Spleen (tissue), 11 donors: ENCODE measurements around the gene ADARB1. TPM values are rescaled to one million over a fixed set of nuclear protein-coding genes. Genes with fewer than 3 reads are reported as not detected.

Experiments
- DNase-seq: peaks from one replicate; pipeline ENCODE4 v3.0.0-alpha.2; 2020
- H3K27ac ChIP-seq, 8 donors: fragments of 200-600 bp; sonication (generic) in 7 of 8; 1 replicate in 4 of 8; 2 replicates in 4 of 8; pipeline versions ENCODE4 v1.5.0 to v1.8.0; 2016 to 2021; ENCODE audit warnings: inconsistent platforms in 4 of 8, mild to moderate bottlenecking in 4 of 8, moderate library complexity in 1 of 8
- H3K27me3 ChIP-seq, 7 donors: fragments of 200-600 bp; sonication (generic) in 6 of 7; replicated peaks in 1 of 7; 1 replicate in 4 of 7; 2 replicates in 3 of 7; pipeline versions ENCODE4 v1.5.0 to v1.8.0; 2016 to 2021; ENCODE audit warnings: inconsistent platforms in 3 of 7, mild to moderate bottlenecking in 1 of 7
- H3K36me3 ChIP-seq, 6 donors: fragments of 200-600 bp; sonication (generic) in 5 of 6; 1 replicate in 4 of 6; 2 replicates in 2 of 6; pipeline versions ENCODE4 v1.5.0 to v1.8.0; 2016 to 2021; ENCODE audit warnings: inconsistent platforms in 2 of 6
- H3K4me1 ChIP-seq, 6 donors: fragments of 200-600 bp; sonication (generic) in 5 of 6; 1 replicate in 3 of 6; 2 replicates in 3 of 6; pipeline versions ENCODE4 v1.5.0 to v1.8.0; 2016 to 2021; ENCODE audit warnings: inconsistent platforms in 3 of 6
- H3K4me3 ChIP-seq, 8 donors: fragments of 200-600 bp; sonication (generic) in 7 of 8; 1 replicate in 4 of 8; 2 replicates in 4 of 8; pipeline versions ENCODE4 v1.5.0 to v1.8.0; 2016 to 2021; ENCODE audit warnings: inconsistent platforms in 4 of 8, mild to moderate bottlenecking in 4 of 8, moderate library complexity in 2 of 8
- H3K9me3 ChIP-seq, 8 donors: fragments of 200-600 bp; sonication (generic) in 7 of 8; 1 replicate in 4 of 8; 2 replicates in 4 of 8; pipeline versions ENCODE4 v1.5.0 to v1.8.0; 2016 to 2021; ENCODE audit warnings: inconsistent platforms in 4 of 8
- POLR2A ChIP-seq, 3 donors: fragments of 450-650 bp; IDR thresholded peaks; one replicate each; pipeline ENCODE4 v1.5.1; 2017; ENCODE audit warnings: antibody characterized with exemption in 3 of 3, mild to moderate bottlenecking in 1 of 3
- POLR2AphosphoS5 ChIP-seq, 3 donors: sonication (generic); formaldehyde crosslinking; IDR thresholded peaks; one replicate each; pipeline ENCODE4 v1.5.1; 2017; ENCODE audit warnings: antibody characterized with exemption in 3 of 3
- WGBS, 5 donors: extraction: QIAGEN DNeasy Blood & Tissue Kit in 3 of 5; methylation state at CpG; one replicate each; pipeline versions ENCODE4 v1.1.5 to v1.1.7; 2013 to 2018; 5-methylcytosine and 5-hydroxymethylcytosine counted together
- intact Hi-C: fragments of 100-400 bp; cut with DNase I; formaldehyde crosslinking; loops from one replicate; pipeline ENCODE4 v1.15.0; 2023; ENCODE audit warnings: low total_unique reads
- polyA plus RNA-seq, 3 donors: library from polyadenylated mRNA; stranded (reverse); fragments of 200-250 nt; gene quantifications; one replicate each; pipeline ENCODE4 v1.2.1, GENCODE V29; 2013
- total RNA-seq, 7 donors: library from RNA; depleted of rRNA in 3 of 7; stranded (reverse); fragments of >200 nt in 3 of 7; fragmentation: NEBNext Ultra II Directional in 4 of 7; extraction: Animal tissue kit (Norgen Biotek cat#: 25700) in 4 of 7; gene quantifications; one replicate each; pipeline versions ENCODE4 v1.1.0 to v1.2.1, GENCODE V29; 2016 to 2021
- TF ChIP-seq, protein P1 (sequence below), 11 experiments: fragments of 200-600 bp in 7 of 11; fragments of 450-650 bp in 4 of 11; sonication (generic) in 4 of 11; IDR thresholded peaks in 8 of 11; conservative IDR thresholded peaks in 3 of 11; 1 replicate in 7 of 11; 2 replicates in 4 of 11; pipeline versions ENCODE4 v1.4.0 to v1.8.0; 2016 to 2021; ENCODE audit warnings: antibody characterized with exemption in 11 of 11, inconsistent platforms in 4 of 11, mild to moderate bottlenecking in 1 of 11
- donor health status: healthy with polysubstance abuse.
- donor health status: DM: no; HTN: no; CAD: no; lungs with moderate emphysema.
- donor health status: DM: no; HTN: no; CAD: no.
- donor health status: Bipolar disorder and iron deficiency.
- donor health status: healthy.
- donor health status: DM: no; HTN: no; CAD: no.
- donor health status: DM: yes; HTN: yes; CAD: no.

ADARB1 gene
- total and polyA plus RNA-seq, 10 donors, result 9.1 to 50.8 (median 29.0) TPM

- no peak for TF ChIP-seq POLR2A (IDR thresholded peaks at IDR 0.05)
- TF ChIP-seq, protein P1, sequence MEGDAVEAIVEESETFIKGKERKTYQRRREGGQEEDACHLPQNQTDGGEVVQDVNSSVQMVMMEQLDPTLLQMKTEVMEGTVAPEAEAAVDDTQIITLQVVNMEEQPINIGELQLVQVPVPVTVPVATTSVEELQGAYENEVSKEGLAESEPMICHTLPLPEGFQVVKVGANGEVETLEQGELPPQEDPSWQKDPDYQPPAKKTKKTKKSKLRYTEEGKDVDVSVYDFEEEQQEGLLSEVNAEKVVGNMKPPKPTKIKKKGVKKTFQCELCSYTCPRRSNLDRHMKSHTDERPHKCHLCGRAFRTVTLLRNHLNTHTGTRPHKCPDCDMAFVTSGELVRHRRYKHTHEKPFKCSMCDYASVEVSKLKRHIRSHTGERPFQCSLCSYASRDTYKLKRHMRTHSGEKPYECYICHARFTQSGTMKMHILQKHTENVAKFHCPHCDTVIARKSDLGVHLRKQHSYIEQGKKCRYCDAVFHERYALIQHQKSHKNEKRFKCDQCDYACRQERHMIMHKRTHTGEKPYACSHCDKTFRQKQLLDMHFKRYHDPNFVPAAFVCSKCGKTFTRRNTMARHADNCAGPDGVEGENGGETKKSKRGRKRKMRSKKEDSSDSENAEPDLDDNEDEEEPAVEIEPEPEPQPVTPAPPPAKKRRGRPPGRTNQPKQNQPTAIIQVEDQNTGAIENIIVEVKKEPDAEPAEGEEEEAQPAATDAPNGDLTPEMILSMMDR (IDR thresholded peaks at IDR 0.05 in 8 of 11, conservative IDR thresholded peaks at IDR 0.05 in 3 of 11), result no peak
- no peak for TF ChIP-seq POLR2AphosphoS5 (IDR thresholded peaks at IDR 0.05)
- intact Hi-C loops, result no loop called here
- 38 to 47% (median 42%) methylated on average over 10 of the region's 10 CpGs for WGBS, 5 donors
- peak overlapping the region in 1 of 8 donors; percentile 52 for H3K27ac ChIP-seq
- no peaks in the 10 kb centered on the region for H3K27me3 ChIP-seq
- H3K9me3 ChIP-seq, result no peaks in the 10 kb centered on the region
- H3K4me3 ChIP-seq, result peak overlapping the region in 1 of 8 donors; percentile 4
- H3K36me3 ChIP-seq, result no peaks in the 10 kb centered on the region
- peaks cover 22 to 99% (median 55%) of the 10 kb centered on the region in 6 donors for H3K4me1 ChIP-seq
- no peak for DNase-seq
Observed at GRCh38 chr21:45087022-45087823, 12.8 kb downstream of the ADARB1 start.

DNA sequence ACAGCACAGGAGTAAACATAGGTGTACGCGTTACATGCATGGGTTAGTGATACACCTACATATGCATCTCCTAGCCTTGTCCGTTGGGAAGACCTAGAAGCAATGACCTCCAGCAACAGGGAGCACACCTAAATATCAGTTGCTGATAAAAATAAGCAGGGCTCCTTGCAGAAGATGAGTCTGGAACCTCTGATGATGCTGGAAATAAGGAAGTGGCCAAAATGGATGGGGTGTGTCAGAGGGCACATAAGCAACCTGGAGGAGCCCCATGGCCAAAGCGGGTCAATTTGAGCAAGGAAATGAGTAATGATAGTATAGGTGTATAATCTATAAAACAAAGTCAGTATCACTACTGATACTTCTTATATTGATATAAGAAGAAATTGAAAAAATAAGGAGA lies 13.7 kb downstream of the ADARB1 start:
- no peaks in the 10 kb centered on the region for H3K27me3 ChIP-seq
- intact Hi-C loops, result no loop called here
- peak overlapping the region in 1 of 8 donors; percentile 52 for H3K27ac ChIP-seq
- no peak overlapping the region for H3K4me3 ChIP-seq
- H3K4me1 ChIP-seq, result peaks cover 26 to 99% (median 63%) of the 10 kb centered on the region in 6 donors
- H3K9me3 ChIP-seq, result no peaks in the 10 kb centered on the region
- no peak for DNase-seq
- TF ChIP-seq POLR2A (IDR thresholded peaks at IDR 0.05) (no peak), POLR2AphosphoS5 (IDR thresholded peaks at IDR 0.05) (no peak)
- TF ChIP-seq, protein P1 (IDR thresholded peaks at IDR 0.05 in 8 of 11, conservative IDR thresholded peaks at IDR 0.05 in 3 of 11), result no peak
- 93 to 97% (median 96%) methylated on average over 4 of the region's 4 CpGs for WGBS, 5 donors
- no peaks in the 10 kb centered on the region for H3K36me3 ChIP-seq

DNA sequence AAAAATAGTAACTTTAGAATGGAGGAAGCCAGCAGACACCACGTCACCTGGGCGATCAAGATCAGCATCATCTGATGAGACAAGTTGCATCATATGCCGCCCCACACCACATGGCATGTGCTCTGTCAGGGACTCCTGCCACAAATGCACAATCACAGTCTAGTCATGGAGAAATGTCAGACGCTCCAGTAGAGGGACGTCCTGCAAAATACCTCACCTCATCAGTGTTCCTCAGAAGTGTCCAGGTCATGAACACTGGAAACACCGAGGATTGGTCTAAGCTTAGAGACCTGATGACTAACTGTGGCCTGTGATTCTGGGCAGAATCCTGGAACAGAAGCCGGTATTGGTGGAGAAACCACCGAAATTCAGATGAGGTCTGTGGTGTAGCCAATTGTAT lies 14.3 kb downstream of the ADARB1 start:
- peaks cover 27 to 99% (median 67%) of the 10 kb centered on the region in 6 donors for H3K4me1 ChIP-seq
- intact Hi-C loops, result no loop called here
- WGBS, 5 donors, result 85 to 97% (median 88%) methylated on average over 8 of the region's 8 CpGs

GRCh38 chr21:45089964-45090363 lies 15.6 kb downstream of the ADARB1 start:
- no peak overlapping the region for H3K27ac ChIP-seq
- intact Hi-C loops, result no loop called here
- H3K36me3 ChIP-seq, result no peaks in the 10 kb centered on the region
- no peaks in the 10 kb centered on the region for H3K27me3 ChIP-seq
- H3K9me3 ChIP-seq, result no peaks in the 10 kb centered on the region
- H3K4me1 ChIP-seq, result peaks cover 36 to 99% (median 72%) of the 10 kb centered on the region in 6 donors
- DNase-seq, result no peak
- 78 to 94% (median 86%) methylated on average over 4 of the region's 4 CpGs for WGBS, 5 donors
- TF ChIP-seq POLR2AphosphoS5 (IDR thresholded peaks at IDR 0.05) (no peak), POLR2A (IDR thresholded peaks at IDR 0.05) (no peak)
- TF ChIP-seq, protein P1 (IDR thresholded peaks at IDR 0.05 in 8 of 11, conservative IDR thresholded peaks at IDR 0.05 in 3 of 11), result no peak
- no peak overlapping the region for H3K4me3 ChIP-seq

More for the DNA sequence above, 14.3 kb downstream of the ADARB1 start:
- no peaks in the 10 kb centered on the region for H3K27me3 ChIP-seq
- no peaks in the 10 kb centered on the region for H3K9me3 ChIP-seq
- TF ChIP-seq POLR2A (IDR thresholded peaks at IDR 0.05), result no peak
- no peak for TF ChIP-seq POLR2AphosphoS5 (IDR thresholded peaks at IDR 0.05)
- TF ChIP-seq, protein P1 (IDR thresholded peaks at IDR 0.05 in 8 of 11, conservative IDR thresholded peaks at IDR 0.05 in 3 of 11), result no peak
- no peak overlapping the region for H3K4me3 ChIP-seq
- DNase-seq, result no peak
- no peak overlapping the region for H3K27ac ChIP-seq
- H3K36me3 ChIP-seq, result no peaks in the 10 kb centered on the region
